SK-N-SH treated with all-trans-retinoic acid at 6 μM for 48 hours (cell line): ENCODE results near the gene DIP2A.

ENCODE experiments used
- ATAC-seq: fragments of 200-7000 bp; cut with Tn5 transposase; 3 replicates; pipeline ENCODE4 v1.9.1; 2020; ENCODE audit warnings: mild to moderate bottlenecking, moderate library complexity
- ARNTL ChIP-seq: fragments of 450-650 bp; formaldehyde crosslinking; IDR thresholded peaks from 2 replicates; pipeline ENCODE4 v1.5.0; 2020; ENCODE audit warnings: low read depth, mild to moderate bottlenecking, moderate library complexity, borderline replicate concordance
- BACH2 ChIP-seq: fragments of 250-450 bp; sonication (Bioruptor Pico); IDR thresholded peaks from 2 replicates; pipeline ENCODE4 v1.9.0; 2021; ENCODE audit warnings: mild to moderate bottlenecking, borderline replicate concordance
- GLIS3 ChIP-seq: fragments of 250-450 bp; sonication (Bioruptor Pico); IDR thresholded peaks from 2 replicates; pipeline ENCODE4 v1.5.0; 2020; ENCODE audit warnings: mild to moderate bottlenecking, moderate library complexity
- ISL1 ChIP-seq: fragments of 250-450 bp; sonication (Bioruptor Pico); IDR thresholded peaks from 2 replicates; pipeline ENCODE4 v2.1.2; 2022; ENCODE audit warnings: mild to moderate bottlenecking, moderate library complexity
- OSR1 ChIP-seq: fragments of 250-450 bp; sonication (Bioruptor Pico); IDR thresholded peaks from 2 replicates; pipeline ENCODE4 v1.8.0; 2022; ENCODE audit warnings: moderate library complexity, mild to moderate bottlenecking, inconsistent platforms
- PPARA ChIP-seq: fragments of 250-450 bp; sonication (Bioruptor Pico); IDR thresholded peaks from 2 replicates; pipeline ENCODE4 v1.5.0; 2020; ENCODE audit warnings: mild to moderate bottlenecking, borderline replicate concordance
- SNAI2 ChIP-seq: fragments of 250-450 bp; sonication (Bioruptor Pico); IDR thresholded peaks from 2 replicates; pipeline ENCODE4 v1.5.0; 2020; ENCODE audit warnings: mild to moderate bottlenecking, moderate library complexity
- TCF4 ChIP-seq: fragments of 250-450 bp; sonication (Bioruptor Pico); IDR thresholded peaks from 2 replicates; pipeline ENCODE4 v1.8.0; 2021; ENCODE audit warnings: mild to moderate bottlenecking, moderate library complexity, borderline replicate concordance
- TOX ChIP-seq: fragments of 250-450 bp; sonication (Bioruptor Pico); IDR thresholded peaks from 2 replicates; pipeline ENCODE4 v1.8.0; 2021; ENCODE audit warnings: mild to moderate bottlenecking, moderate library complexity, borderline replicate concordance
- ZFP3 ChIP-seq: fragments of 250-450 bp; sonication (Bioruptor Pico); IDR thresholded peaks from 2 replicates; pipeline ENCODE4 v1.5.0; 2020; ENCODE audit warnings: mild to moderate bottlenecking, moderate library complexity
- ZFP30 ChIP-seq: fragments of 450-650 bp; formaldehyde crosslinking; IDR thresholded peaks from 2 replicates; pipeline ENCODE4 v1.5.0; 2022; ENCODE audit warnings: mild to moderate bottlenecking, moderate library complexity
- ZNF565 ChIP-seq: fragments of 450-650 bp; formaldehyde crosslinking; conservative IDR thresholded peaks from 2 replicates; pipeline ENCODE4 v1.5.0; 2020; ENCODE audit warnings: low read depth, mild to moderate bottlenecking, moderate library complexity
- ZNF8 ChIP-seq: fragments of 450-650 bp; formaldehyde crosslinking; IDR thresholded peaks from 2 replicates; pipeline ENCODE4 v1.5.0; 2020; ENCODE audit warnings: mild to moderate bottlenecking, moderate library complexity
- TF ChIP-seq, protein P1 (sequence below): fragments of 250-450 bp; sonication (Bioruptor Pico); IDR thresholded peaks from 2 replicates; pipeline ENCODE4 v1.5.0; 2020; ENCODE audit warnings: mild to moderate bottlenecking, moderate library complexity
- TF ChIP-seq, protein P2 (sequence below): fragments of 250-450 bp; sonication (Bioruptor Pico); IDR thresholded peaks from 2 replicates; pipeline ENCODE4 v1.5.1; 2021; ENCODE audit warnings: mild to moderate bottlenecking, moderate library complexity
- TF ChIP-seq, protein P3 (sequence below): fragments of 250-450 bp; sonication (Bioruptor Pico); IDR thresholded peaks from 2 replicates; pipeline ENCODE4 v1.5.1; 2020; ENCODE audit warnings: low read depth, mild to moderate bottlenecking, moderate library complexity
- TF ChIP-seq, protein P4 (sequence below): fragments of 250-450 bp; sonication (Bioruptor Pico); IDR thresholded peaks from 2 replicates; pipeline ENCODE4 v1.8.0; 2021; ENCODE audit warnings: low read depth, mild to moderate bottlenecking, moderate library complexity, borderline replicate concordance

Gene DIP2A

DNA sequence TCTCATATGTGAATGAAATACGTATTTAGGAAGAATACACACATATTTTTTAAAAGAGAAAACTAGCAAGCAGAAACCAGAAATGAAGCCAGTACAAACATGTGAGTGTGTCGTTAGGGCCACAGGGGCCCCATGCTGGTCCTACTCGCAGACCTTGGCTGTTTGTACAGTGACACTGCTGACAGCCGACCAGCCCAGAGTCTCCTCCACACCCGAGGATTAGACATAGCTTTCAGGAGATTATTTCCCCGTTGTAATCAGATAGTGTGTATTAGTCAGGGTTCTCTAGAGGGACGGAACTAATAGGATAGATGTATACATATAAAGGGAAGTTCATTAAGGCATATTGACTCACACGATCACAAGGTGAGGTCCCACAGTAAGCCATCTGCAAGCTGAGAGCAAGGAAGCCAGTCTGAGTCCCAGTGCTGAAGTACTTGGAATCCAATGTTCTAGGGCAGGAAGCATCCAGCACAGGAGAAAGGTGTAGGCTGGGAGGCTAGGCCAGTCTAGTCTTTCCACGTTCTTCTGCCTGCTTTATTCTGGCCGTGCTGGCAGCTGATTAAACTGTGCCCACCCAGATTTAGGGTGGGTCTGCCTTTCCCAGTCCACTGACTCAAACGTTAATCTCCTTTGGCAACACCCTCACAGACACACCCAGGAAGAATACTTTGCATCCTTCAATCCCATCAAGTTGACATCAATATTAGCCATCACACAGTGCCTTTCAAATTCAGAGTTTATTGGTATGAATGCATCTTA, 51.2 kb downstream of the DIP2A start:
- ATAC-seq, result peak; percentile 65
- TF ChIP-seq ZNF8 (CRISPR knock-in tag), result no peak
- TF ChIP-seq ZFP3 (CRISPR knock-in tag), result no peak
- TF ChIP-seq SNAI2 (CRISPR knock-in tag), result no peak
- TF ChIP-seq, protein P1, sequence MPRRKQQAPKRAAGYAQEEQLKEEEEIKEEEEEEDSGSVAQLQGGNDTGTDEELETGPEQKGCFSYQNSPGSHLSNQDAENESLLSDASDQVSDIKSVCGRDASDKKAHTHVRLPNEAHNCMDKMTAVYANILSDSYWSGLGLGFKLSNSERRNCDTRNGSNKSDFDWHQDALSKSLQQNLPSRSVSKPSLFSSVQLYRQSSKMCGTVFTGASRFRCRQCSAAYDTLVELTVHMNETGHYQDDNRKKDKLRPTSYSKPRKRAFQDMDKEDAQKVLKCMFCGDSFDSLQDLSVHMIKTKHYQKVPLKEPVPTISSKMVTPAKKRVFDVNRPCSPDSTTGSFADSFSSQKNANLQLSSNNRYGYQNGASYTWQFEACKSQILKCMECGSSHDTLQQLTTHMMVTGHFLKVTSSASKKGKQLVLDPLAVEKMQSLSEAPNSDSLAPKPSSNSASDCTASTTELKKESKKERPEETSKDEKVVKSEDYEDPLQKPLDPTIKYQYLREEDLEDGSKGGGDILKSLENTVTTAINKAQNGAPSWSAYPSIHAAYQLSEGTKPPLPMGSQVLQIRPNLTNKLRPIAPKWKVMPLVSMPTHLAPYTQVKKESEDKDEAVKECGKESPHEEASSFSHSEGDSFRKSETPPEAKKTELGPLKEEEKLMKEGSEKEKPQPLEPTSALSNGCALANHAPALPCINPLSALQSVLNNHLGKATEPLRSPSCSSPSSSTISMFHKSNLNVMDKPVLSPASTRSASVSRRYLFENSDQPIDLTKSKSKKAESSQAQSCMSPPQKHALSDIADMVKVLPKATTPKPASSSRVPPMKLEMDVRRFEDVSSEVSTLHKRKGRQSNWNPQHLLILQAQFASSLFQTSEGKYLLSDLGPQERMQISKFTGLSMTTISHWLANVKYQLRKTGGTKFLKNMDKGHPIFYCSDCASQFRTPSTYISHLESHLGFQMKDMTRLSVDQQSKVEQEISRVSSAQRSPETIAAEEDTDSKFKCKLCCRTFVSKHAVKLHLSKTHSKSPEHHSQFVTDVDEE (CRISPR knock-in tag), result no peak
- no peak for TF ChIP-seq BACH2 (CRISPR knock-in tag)
- no peak for TF ChIP-seq OSR1 (CRISPR knock-in tag)
- TF ChIP-seq ZNF565 (CRISPR knock-in tag), result no peak
- TF ChIP-seq, protein P2, sequence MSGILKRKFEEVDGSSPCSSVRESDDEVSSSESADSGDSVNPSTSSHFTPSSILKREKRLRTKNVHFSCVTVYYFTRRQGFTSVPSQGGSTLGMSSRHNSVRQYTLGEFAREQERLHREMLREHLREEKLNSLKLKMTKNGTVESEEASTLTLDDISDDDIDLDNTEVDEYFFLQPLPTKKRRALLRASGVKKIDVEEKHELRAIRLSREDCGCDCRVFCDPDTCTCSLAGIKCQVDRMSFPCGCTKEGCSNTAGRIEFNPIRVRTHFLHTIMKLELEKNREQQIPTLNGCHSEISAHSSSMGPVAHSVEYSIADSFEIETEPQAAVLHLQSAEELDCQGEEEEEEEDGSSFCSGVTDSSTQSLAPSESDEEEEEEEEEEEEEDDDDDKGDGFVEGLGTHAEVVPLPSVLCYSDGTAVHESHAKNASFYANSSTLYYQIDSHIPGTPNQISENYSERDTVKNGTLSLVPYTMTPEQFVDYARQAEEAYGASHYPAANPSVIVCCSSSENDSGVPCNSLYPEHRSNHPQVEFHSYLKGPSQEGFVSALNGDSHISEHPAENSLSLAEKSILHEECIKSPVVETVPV (CRISPR knock-in tag), result no peak
- no peak for TF ChIP-seq TCF4 (CRISPR knock-in tag)
- TF ChIP-seq, protein P3, sequence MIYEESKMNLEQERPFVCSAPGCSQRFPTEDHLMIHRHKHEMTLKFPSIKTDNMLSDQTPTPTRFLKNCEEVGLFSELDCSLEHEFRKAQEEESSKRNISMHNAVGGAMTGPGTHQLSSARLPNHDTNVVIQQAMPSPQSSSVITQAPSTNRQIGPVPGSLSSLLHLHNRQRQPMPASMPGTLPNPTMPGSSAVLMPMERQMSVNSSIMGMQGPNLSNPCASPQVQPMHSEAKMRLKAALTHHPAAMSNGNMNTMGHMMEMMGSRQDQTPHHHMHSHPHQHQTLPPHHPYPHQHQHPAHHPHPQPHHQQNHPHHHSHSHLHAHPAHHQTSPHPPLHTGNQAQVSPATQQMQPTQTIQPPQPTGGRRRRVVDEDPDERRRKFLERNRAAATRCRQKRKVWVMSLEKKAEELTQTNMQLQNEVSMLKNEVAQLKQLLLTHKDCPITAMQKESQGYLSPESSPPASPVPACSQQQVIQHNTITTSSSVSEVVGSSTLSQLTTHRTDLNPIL (CRISPR knock-in tag), result no peak
- no peak for TF ChIP-seq ZFP30 (CRISPR knock-in tag)

DNA sequence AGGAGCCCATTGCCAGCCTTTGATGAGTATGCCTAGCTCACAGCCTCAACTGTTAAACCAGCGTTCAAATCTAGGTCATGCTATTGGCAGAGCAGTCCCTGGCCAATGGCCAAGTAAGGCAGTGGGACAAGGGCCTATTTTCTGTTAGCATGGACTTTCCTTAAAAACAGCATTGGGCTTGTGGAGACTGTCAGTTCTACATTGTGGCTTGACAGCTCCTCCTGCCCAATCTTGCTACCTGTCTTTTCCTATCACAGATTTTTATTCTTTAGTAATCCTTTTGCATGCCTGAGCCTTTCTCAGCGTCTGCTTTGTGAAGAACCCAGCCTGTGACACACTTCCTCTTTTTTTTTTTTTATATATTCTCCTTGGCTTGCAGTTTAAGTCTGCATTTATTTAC, 56.4 kb downstream of the DIP2A start:
- no peak for ATAC-seq

DNA sequence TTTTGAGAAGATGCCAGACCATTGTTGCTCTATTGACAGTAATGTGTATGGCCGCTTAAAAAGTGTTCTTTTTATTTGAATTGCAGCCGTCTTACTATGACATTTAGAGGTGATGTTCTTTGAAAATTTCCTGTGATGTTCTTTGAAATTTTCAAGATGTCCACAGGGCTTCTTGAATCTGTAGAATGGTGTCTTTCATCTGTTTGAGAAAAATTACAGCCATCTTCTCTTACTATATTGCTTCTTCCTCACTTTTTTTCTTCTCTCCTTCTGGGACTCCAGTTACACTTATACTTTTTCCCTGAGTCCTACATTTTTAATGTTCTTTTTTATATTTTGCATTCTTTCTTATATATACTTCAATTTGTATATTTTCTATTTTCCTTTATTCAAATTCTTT, 57.4 kb downstream of the DIP2A start:
- TF ChIP-seq PPARA (CRISPR knock-in tag), result no peak
- no peak for TF ChIP-seq ZNF565 (CRISPR knock-in tag)
- ATAC-seq, result no peak

More for the DNA sequence above, 56.4 kb downstream of the DIP2A start:
- TF ChIP-seq ISL1, result no peak
- no peak for TF ChIP-seq TOX
- TF ChIP-seq ARNTL (CRISPR knock-in tag), result no peak
- TF ChIP-seq, protein P4, sequence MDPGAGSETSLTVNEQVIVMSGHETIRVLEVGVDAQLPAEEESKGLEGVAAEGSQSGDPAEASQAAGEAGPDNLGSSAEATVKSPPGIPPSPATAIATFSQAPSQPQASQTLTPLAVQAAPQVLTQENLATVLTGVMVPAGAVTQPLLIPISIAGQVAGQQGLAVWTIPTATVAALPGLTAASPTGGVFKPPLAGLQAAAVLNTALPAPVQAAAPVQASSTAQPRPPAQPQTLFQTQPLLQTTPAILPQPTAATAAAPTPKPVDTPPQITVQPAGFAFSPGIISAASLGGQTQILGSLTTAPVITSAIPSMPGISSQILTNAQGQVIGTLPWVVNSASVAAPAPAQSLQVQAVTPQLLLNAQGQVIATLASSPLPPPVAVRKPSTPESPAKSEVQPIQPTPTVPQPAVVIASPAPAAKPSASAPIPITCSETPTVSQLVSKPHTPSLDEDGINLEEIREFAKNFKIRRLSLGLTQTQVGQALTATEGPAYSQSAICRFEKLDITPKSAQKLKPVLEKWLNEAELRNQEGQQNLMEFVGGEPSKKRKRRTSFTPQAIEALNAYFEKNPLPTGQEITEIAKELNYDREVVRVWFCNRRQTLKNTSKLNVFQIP, result no peak
- no peak for TF ChIP-seq ZNF565 (CRISPR knock-in tag)
- TF ChIP-seq ZFP3 (CRISPR knock-in tag), result no peak
- TF ChIP-seq, protein P2 (CRISPR knock-in tag), result no peak
- TF ChIP-seq, all 23 proteins: peak for 0

DNA sequence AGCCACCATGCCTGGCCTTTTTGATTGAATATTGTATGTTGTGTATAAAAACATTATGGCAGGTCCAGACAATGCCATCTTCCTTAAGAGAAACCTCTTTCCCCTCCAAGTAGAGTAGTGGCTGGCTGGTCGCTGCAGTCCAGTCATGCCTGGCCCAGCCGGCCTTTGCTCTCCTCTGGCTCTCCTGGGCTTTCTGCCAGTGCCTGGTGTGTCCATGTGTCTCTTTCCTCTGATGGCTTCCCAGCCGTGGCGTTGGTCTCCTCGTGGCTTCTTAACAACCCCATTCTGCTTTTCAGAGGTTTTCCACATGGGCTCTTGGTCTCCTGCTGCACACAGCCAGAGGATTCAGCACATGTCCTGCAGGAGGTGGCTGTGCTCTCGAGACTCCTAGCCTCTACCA, 58.7 kb downstream of the DIP2A start:
- no peak for ATAC-seq
- no peak for TF ChIP-seq ZNF8 (CRISPR knock-in tag)
- TF ChIP-seq ISL1, result no peak
- no peak for TF ChIP-seq GLIS3 (CRISPR knock-in tag)
- TF ChIP-seq, protein P2 (CRISPR knock-in tag), result no peak
- TF ChIP-seq ZNF565 (CRISPR knock-in tag), result no peak
- TF ChIP-seq SNAI2 (CRISPR knock-in tag), result no peak
- TF ChIP-seq ZFP30 (CRISPR knock-in tag), result no peak
- TF ChIP-seq, protein P1 (CRISPR knock-in tag), result no peak
- no peak for TF ChIP-seq PPARA (CRISPR knock-in tag)
